Spleen (tissue), 11 donors: Measurements from ENCODE around the gene MT1A. TPM values are rescaled to one million over a fixed set of nuclear protein-coding genes. Genes with fewer than 3 reads are reported as not detected.

Experiments
- DNase-seq: peaks from one replicate; pipeline ENCODE4 v3.0.0-alpha.2; 2020
- H3K27ac ChIP-seq, 8 donors: fragments of 200-600 bp; sonication (generic) in 7 of 8; 1 replicate in 4 of 8; 2 replicates in 4 of 8; pipeline versions ENCODE4 v1.5.0 to v1.8.0; 2016 to 2021; ENCODE audit warnings: inconsistent platforms in 4 of 8, mild to moderate bottlenecking in 4 of 8, moderate library complexity in 1 of 8
- H3K27me3 ChIP-seq, 7 donors: fragments of 200-600 bp; sonication (generic) in 6 of 7; replicated peaks in 1 of 7; 1 replicate in 4 of 7; 2 replicates in 3 of 7; pipeline versions ENCODE4 v1.5.0 to v1.8.0; 2016 to 2021; ENCODE audit warnings: inconsistent platforms in 3 of 7, mild to moderate bottlenecking in 1 of 7
- H3K36me3 ChIP-seq, 6 donors: fragments of 200-600 bp; sonication (generic) in 5 of 6; 1 replicate in 4 of 6; 2 replicates in 2 of 6; pipeline versions ENCODE4 v1.5.0 to v1.8.0; 2016 to 2021; ENCODE audit warnings: inconsistent platforms in 2 of 6
- H3K4me1 ChIP-seq, 6 donors: fragments of 200-600 bp; sonication (generic) in 5 of 6; 1 replicate in 3 of 6; 2 replicates in 3 of 6; pipeline versions ENCODE4 v1.5.0 to v1.8.0; 2016 to 2021; ENCODE audit warnings: inconsistent platforms in 3 of 6
- H3K4me3 ChIP-seq, 8 donors: fragments of 200-600 bp; sonication (generic) in 7 of 8; 1 replicate in 4 of 8; 2 replicates in 4 of 8; pipeline versions ENCODE4 v1.5.0 to v1.8.0; 2016 to 2021; ENCODE audit warnings: inconsistent platforms in 4 of 8, mild to moderate bottlenecking in 4 of 8, moderate library complexity in 2 of 8
- H3K9me3 ChIP-seq, 8 donors: fragments of 200-600 bp; sonication (generic) in 7 of 8; 1 replicate in 4 of 8; 2 replicates in 4 of 8; pipeline versions ENCODE4 v1.5.0 to v1.8.0; 2016 to 2021; ENCODE audit warnings: inconsistent platforms in 4 of 8
- CTCF ChIP-seq, 11 experiments: fragments of 200-600 bp in 7 of 11; fragments of 450-650 bp in 4 of 11; sonication (generic) in 4 of 11; IDR thresholded peaks in 8 of 11; conservative IDR thresholded peaks in 3 of 11; 1 replicate in 7 of 11; 2 replicates in 4 of 11; pipeline versions ENCODE4 v1.4.0 to v1.8.0; 2016 to 2021; ENCODE audit warnings: antibody characterized with exemption in 11 of 11, inconsistent platforms in 4 of 11, mild to moderate bottlenecking in 1 of 11
- POLR2A ChIP-seq, 3 donors: fragments of 450-650 bp; IDR thresholded peaks; one replicate each; pipeline ENCODE4 v1.5.1; 2017; ENCODE audit warnings: antibody characterized with exemption in 3 of 3, mild to moderate bottlenecking in 1 of 3
- POLR2AphosphoS5 ChIP-seq, 3 donors: sonication (generic); formaldehyde crosslinking; IDR thresholded peaks; one replicate each; pipeline ENCODE4 v1.5.1; 2017; ENCODE audit warnings: antibody characterized with exemption in 3 of 3
- WGBS, 5 donors: extraction: QIAGEN DNeasy Blood & Tissue Kit in 3 of 5; methylation state at CpG; one replicate each; pipeline versions ENCODE4 v1.1.5 to v1.1.7; 2013 to 2018; 5-methylcytosine and 5-hydroxymethylcytosine counted together
- intact Hi-C: fragments of 100-400 bp; cut with DNase I; formaldehyde crosslinking; loops from one replicate; pipeline ENCODE4 v1.15.0; 2023; ENCODE audit warnings: low total_unique reads
- polyA plus RNA-seq, 3 donors: library from polyadenylated mRNA; stranded (reverse); fragments of 200-250 nt; gene quantifications; one replicate each; pipeline ENCODE4 v1.2.1, GENCODE V29; 2013
- total RNA-seq, 7 donors: library from RNA; depleted of rRNA in 3 of 7; stranded (reverse); fragments of >200 nt in 3 of 7; fragmentation: NEBNext Ultra II Directional in 4 of 7; extraction: Animal tissue kit (Norgen Biotek cat#: 25700) in 4 of 7; gene quantifications; one replicate each; pipeline versions ENCODE4 v1.1.0 to v1.2.1, GENCODE V29; 2016 to 2021
- donor health status: healthy with polysubstance abuse.
- donor health status: DM: no; HTN: no; CAD: no; lungs with moderate emphysema.
- donor health status: DM: no; HTN: no; CAD: no.
- donor health status: Bipolar disorder and iron deficiency.
- donor health status: healthy.
- donor health status: DM: no; HTN: no; CAD: no.
- donor health status: DM: yes; HTN: yes; CAD: no.

Gene MT1A
- total and polyA plus RNA-seq, 10 donors = 1.1 to 27.3 (median 5.0) TPM; not detected in 4

- peak within 1 kb of the TSS; percentile 37 to 75 (median 61) for H3K4me3 ChIP-seq
- intact Hi-C loops = loop anchor here (10.0 kb wide), 2 partner anchors 77 to 93 kb away; partner anchors contain the start of gene MT1X
- TF ChIP-seq POLR2AphosphoS5 (IDR thresholded peaks at IDR 0.05) (peak; percentile 95), POLR2A (IDR thresholded peaks at IDR 0.05) (peak in 1 of 3 donors; percentile 84), CTCF (IDR thresholded peaks at IDR 0.05 in 8 of 11, conservative IDR thresholded peaks at IDR 0.05 in 3 of 11) (peak in 1 of 11 experiments; percentile 13)
- H3K27me3 ChIP-seq = no peaks in the 10 kb centered on the region
- H3K27ac ChIP-seq = peak within 1 kb of the TSS; percentile 78 to 96 (median 89)
- H3K4me1 ChIP-seq = peaks cover 24 to 72% (median 47%) of the 10 kb centered on the region in 6 donors
- no peaks in the 10 kb centered on the region for H3K36me3 ChIP-seq
- peak; percentile 99 for DNase-seq
- no peaks in the 10 kb centered on the region for H3K9me3 ChIP-seq
- WGBS, 5 donors = 6 to 16% (median 9%) methylated on average over 20 to 62 of the region's 62 CpGs
These were observed 30.2 kb upstream of the MT1A start, which contains the start of gene MT2A for GRCh38 chr16:56608043-56608875. Gene MT2A (plus strand): TSS chr16:56608584. CDS start chr16:56608656, 72 bp downstream.

- no peaks in the 10 kb centered on the region for H3K27me3 ChIP-seq
- peaks cover 24 to 67% (median 47%) of the 10 kb centered on the region in 6 donors for H3K4me1 ChIP-seq
These were observed 29.5 kb upstream of the MT1A start for GRCh38 chr16:56608876-56609462.

GRCh38 chr16:56609463-56609921, 29.0 kb upstream of the MT1A start:
- intact Hi-C loops = loop anchor here (10.0 kb wide), 2 partner anchors 75 to 95 kb away; partner anchors contain the start of gene MT1X
- Histone ChIP-seq H3K27ac (peak overlapping the region; percentile 78 to 96 (median 89)), H3K4me3 (peak overlapping the region; percentile 37 to 75 (median 61)), H3K27me3 (no peaks in the 10 kb centered on the region), H3K4me1 (peaks cover 24 to 65% (median 47%) of the 10 kb centered on the region in 6 donors), H3K9me3 (no peaks in the 10 kb centered on the region), H3K36me3 (no peaks in the 10 kb centered on the region)
- TF ChIP-seq POLR2AphosphoS5 (IDR thresholded peaks at IDR 0.05) (peak in 1 of 3 donors; percentile 85), POLR2A (IDR thresholded peaks at IDR 0.05) (peak in 1 of 3 donors; percentile 32), CTCF (IDR thresholded peaks at IDR 0.05 in 8 of 11, conservative IDR thresholded peaks at IDR 0.05 in 3 of 11) (peak in 2 of 11 experiments; percentile 7 to 12)
- WGBS, 5 donors = 0 to 1% (median 0%) methylated on average over 6 of the region's 6 CpGs
- peak; percentile 84 for DNase-seq

More at GRCh38 chr16:56608876-56609462, 29.5 kb upstream of the MT1A start:
- DNase-seq = no peak
- TF ChIP-seq CTCF (IDR thresholded peaks at IDR 0.05 in 8 of 11, conservative IDR thresholded peaks at IDR 0.05 in 3 of 11) = no peak
- TF ChIP-seq POLR2AphosphoS5 (IDR thresholded peaks at IDR 0.05) = peak in 2 of 3 donors; percentile 25 to 36
- peak overlapping the region; percentile 37 to 75 (median 61) for H3K4me3 ChIP-seq
- H3K27ac ChIP-seq = peak overlapping the region; percentile 78 to 96 (median 89)
- no peaks in the 10 kb centered on the region for H3K36me3 ChIP-seq
- intact Hi-C loops = loop anchor here (10.0 kb wide), 2 partner anchors 76 to 94 kb away; partner anchors contain the start of gene MT1X
- no peaks in the 10 kb centered on the region for H3K9me3 ChIP-seq
- 0 to 1% (median 1%) methylated on average over 21 of the region's 21 CpGs for WGBS, 5 donors
